GM10248 (cell line): Measurements from ENCODE around the gene TNFAIP6.
"Not testable (repeated sequence)": the region's sequence is repeated elsewhere in the genome, so short reads cannot be mapped to it uniquely, and the experiment has no call there.

Source experiments
- CTCF ChIA-PET: fragments of 300-600 bp; sonication (Branson Sonifier 250); formaldehyde crosslinking; extraction: SDS; loops from one replicate; lab custom pipeline; 2021; ENCODE audit warnings: antibody characterized with exemption; lab: Yijun Ruan, JAX
- POLR2A ChIA-PET: fragments of 350-650 bp; sonication (Branson Sonifier 250); formaldehyde crosslinking; extraction: SDS; loops from one replicate; lab custom pipeline; 2020; ENCODE audit warnings: antibody characterized with exemption; lab: Yijun Ruan, JAX
- DNase-seq: peaks from one replicate; pipeline ENCODE4 v3.0.0; 2012; ENCODE audit errors: extremely low spot score
- CTCF ChIP-seq: IDR thresholded peaks from 2 replicates; pipeline ENCODE4 v1.5.1; 2012; ENCODE audit warnings: mild to moderate bottlenecking, low read depth; ENCODE audit errors: extremely low read depth, missing control alignments, control extremely low read depth

The TNFAIP6 gene

GRCh38 chr2:151409601-151410484, 52.5 kb downstream of the TNFAIP6 start, which contains the start of gene RIF1:
TSS of gene RIF1 (plus strand) at chr2:151409902. CDS start at chr2:151410424, 522 bp downstream.
- TF ChIP-seq CTCF, result peak; percentile 43
- POLR2A ChIA-PET, result interaction anchor here (0.7 kb wide), 1 partner anchor 147 kb away, joined by 3 read pairs; no protein-coding TSS in a partner anchor
- CTCF ChIA-PET, result interaction anchor here (0.6 to 1.4 kb wide), 9 partner anchors 12 to 1202 kb away, joined by 3 to 4 read pairs (median 3); no protein-coding TSS in a partner anchor
- DNase-seq, result peak; percentile 90

GRCh38 chr2:151410485-151410834, 53.1 kb downstream of the TNFAIP6 start:
- ChIA-PET POLR2A (interaction anchor here (0.7 kb wide), 1 partner anchor 148 kb away, joined by 3 read pairs; no protein-coding TSS in a partner anchor), CTCF (interaction anchor here (0.6 to 1.2 kb wide), 4 partner anchors 17 to 1201 kb away, joined by 3 read pairs; no protein-coding TSS in a partner anchor)

GRCh38 chr2:151417650-151418049, 60.3 kb downstream of the TNFAIP6 start:
- CTCF ChIA-PET, result interaction anchor here (1.1 to 6.2 kb wide), 3 partner anchors 13 to 608 kb away, joined by 3 to 49 read pairs (median 4); no protein-coding TSS in a partner anchor
- TF ChIP-seq CTCF, result no peak
- DNase-seq, result no peak
- POLR2A ChIA-PET, result no interaction called here

More at GRCh38 chr2:151410485-151410834, 53.1 kb downstream of the TNFAIP6 start:
- TF ChIP-seq CTCF, result no peak
- peak; percentile 51 for DNase-seq

- DNase-seq, POLR2A ChIA-PET: not testable (repeated sequence)
- CTCF ChIA-PET, result interaction anchor here (0.9 to 6.2 kb wide), 4 partner anchors 8 to 21 kb away, joined by 3 to 49 read pairs (median 8); partner anchors contain the start of gene RIF1
These were observed 64.3 kb downstream of the TNFAIP6 start for GRCh38 chr2:151421681-151422080.

GRCh38 chr2:151422917-151423439, 65.6 kb downstream of the TNFAIP6 start:
- POLR2A ChIA-PET, result no interaction called here
- DNase-seq, result peak; percentile 40
- TF ChIP-seq CTCF, result no peak
- CTCF ChIA-PET, result interaction anchor here (2.3 to 6.2 kb wide), 2 partner anchors 10 to 15 kb away, joined by 12 to 49 read pairs; no protein-coding TSS in a partner anchor

GRCh38 chr2:151423760-151424159, 66.4 kb downstream of the TNFAIP6 start:
- DNase-seq, result no peak
- TF ChIP-seq CTCF, result no peak
- ChIA-PET POLR2A (no interaction called here), CTCF (interaction anchor here (2.3 to 6.2 kb wide), 2 partner anchors 10 to 14 kb away, joined by 12 to 49 read pairs; no protein-coding TSS in a partner anchor)
